SH-SY5Y (cell line): ENCODE results near the gene UGT1A7.

Experiments used
- GATA2 ChIP-seq: IDR thresholded peaks from 2 replicates; pipeline ENCODE4 v1.6.1; 2011; ENCODE audit warnings: mild to moderate bottlenecking, low read depth, low read length
- GATA3 ChIP-seq: IDR thresholded peaks from 2 replicates; pipeline ENCODE4 v1.6.1; 2011; ENCODE audit warnings: low read depth, mild to moderate bottlenecking, low read length, moderate library complexity

- no peak for TF ChIP-seq GATA2
- TF ChIP-seq GATA3 = no peak
These were observed 134.6 kb downstream of the UGT1A7 start for GRCh38 chr2:233816334-233816733.
